Activated CD8-positive, alpha-beta T cell treated with anti-CD3 and anti-CD28 coated beads, Interleukin-2, amount 10 ng/mL, durations not matched to agents 7 days and 5 days (primary cell): ENCODE measurements around the gene CHURC1. TPM values are rescaled to one million over a fixed set of nuclear protein-coding genes. Genes with fewer than 3 reads are reported as not detected.

Experiments used
- ATAC-seq: fragments of 150-1000 bp; cut with Tn5 transposase; one replicate; pipeline ENCODE4 v1.10.0; 2021; ENCODE audit warnings: moderate library complexity
- CTCF ChIA-PET: fragments of 350-600 bp; sonication (Branson Sonifier 250); formaldehyde crosslinking; loops from one replicate; lab custom pipeline; 2021; ENCODE audit warnings: antibody characterized with exemption; lab: Charles Lee
- POLR2A ChIA-PET: fragments of 350-600 bp; sonication (Branson Sonifier 250); formaldehyde crosslinking; loops from one replicate; lab custom pipeline; 2021; ENCODE audit warnings: antibody characterized with exemption; lab: Charles Lee
- DNase-seq: peaks from one replicate; pipeline ENCODE4 v3.0.0-alpha.2; 2020
- H3K27ac Mint-ChIP-seq: one replicate; pipeline ENCODE4 v1.8.0; 2021; ENCODE audit warnings: mild to moderate bottlenecking, mixed read lengths
- H3K27me3 Mint-ChIP-seq: one replicate; pipeline ENCODE4 v1.8.0; 2021; ENCODE audit warnings: low read depth, mixed read lengths
- H3K36me3 Mint-ChIP-seq: one replicate; pipeline ENCODE4 v1.8.0; 2021; ENCODE audit warnings: low read depth, mixed read lengths
- H3K4me1 Mint-ChIP-seq: one replicate; pipeline ENCODE4 v1.8.0; 2021; ENCODE audit warnings: low read depth, mixed read lengths
- H3K4me3 Mint-ChIP-seq: one replicate; pipeline ENCODE4 v1.8.0; 2021; ENCODE audit warnings: mild to moderate bottlenecking, mixed read lengths
- H3K9me3 Mint-ChIP-seq: one replicate; pipeline ENCODE4 v1.8.0; 2022; ENCODE audit warnings: mixed read lengths; ENCODE audit not compliant: insufficient read depth
- total RNA-seq, 2 experiments: library from RNA; stranded (reverse); gene quantifications; one replicate each; pipeline ENCODE4 v1.2.3, GENCODE V29; 2021

CHURC1 gene
- total RNA-seq, 2 experiments from 2014 or later = 62.4 to 72.2 TPM

- Mint-ChIP-seq H3K27me3 (no peaks in the 10 kb centered on the region), H3K36me3 (peaks cover 38% of the 10 kb centered on the region), H3K9me3 (no peaks in the 10 kb centered on the region), H3K4me1 (peaks cover 40% of the 10 kb centered on the region), H3K4me3 (no peak overlapping the region), H3K27ac (no peak overlapping the region)
- POLR2A ChIA-PET = no interaction called here
- CTCF ChIA-PET = interaction anchor here (0.6 kb wide), 1 partner anchor 314 kb away, joined by 3 read pairs; no protein-coding TSS in a partner anchor
- DNase-seq (no peak), ATAC-seq (no peak)
These were observed 25.5 kb downstream of the CHURC1 start for GRCh38 chr14:64939817-64940190.

- CTCF ChIA-PET = no interaction called here
These were observed 26.2 kb downstream of the CHURC1 start for GRCh38 chr14:64940336-64940910.

GRCh38 chr14:64942531-64943111, 28.4 kb downstream of the CHURC1 start, which contains the start of gene GPX2:
GPX2 (minus strand) TSS chr14:64942745; CDS start chr14:64942726, 19 bp downstream.
- CTCF ChIA-PET = interaction anchor here (2.0 kb wide), 1 partner anchor 51 kb away, joined by 6 read pairs; no protein-coding TSS in a partner anchor
- Mint-ChIP-seq H3K9me3 (no peaks in the 10 kb centered on the region), H3K4me3 (no peak within 1 kb of the TSS), H3K27ac (peak within 1 kb of the TSS; percentile 39), H3K4me1 (peaks cover 34% of the 10 kb centered on the region), H3K36me3 (peaks cover 33% of the 10 kb centered on the region), H3K27me3 (no peaks in the 10 kb centered on the region)
- DNase-seq (no peak), ATAC-seq (no peak)
- POLR2A ChIA-PET = no interaction called here

More at GRCh38 chr14:64940336-64940910, 26.2 kb downstream of the CHURC1 start:
- Mint-ChIP-seq H3K4me1 (peaks cover 36% of the 10 kb centered on the region), H3K27ac (no peak overlapping the region), H3K9me3 (no peaks in the 10 kb centered on the region), H3K36me3 (peaks cover 37% of the 10 kb centered on the region), H3K27me3 (no peaks in the 10 kb centered on the region), H3K4me3 (no peak overlapping the region)
- ATAC-seq (no peak), DNase-seq (no peak)
- POLR2A ChIA-PET = no interaction called here

- ATAC-seq (no peak), DNase-seq (no peak)
- no peaks in the 10 kb centered on the region for H3K9me3 Mint-ChIP-seq
- H3K4me1 Mint-ChIP-seq = peaks cover 31% of the 10 kb centered on the region
- no peak overlapping the region for H3K4me3 Mint-ChIP-seq
- ChIA-PET POLR2A (no interaction called here), CTCF (interaction anchor here (0.5 to 2.0 kb wide), 3 partner anchors 10 to 54 kb away, joined by 3 to 6 read pairs (median 4); no protein-coding TSS in a partner anchor)
- H3K27ac Mint-ChIP-seq = peak overlapping the region; percentile 39
- H3K36me3 Mint-ChIP-seq = peaks cover 29% of the 10 kb centered on the region
- no peaks in the 10 kb centered on the region for H3K27me3 Mint-ChIP-seq
These were observed 29.3 kb downstream of the CHURC1 start for GRCh38 chr14:64943556-64943955.

- CTCF ChIA-PET = interaction anchor here (0.5 to 2.0 kb wide), 5 partner anchors 10 to 53 kb away, joined by 3 to 6 read pairs (median 4); no protein-coding TSS in a partner anchor
- no peak for DNase-seq
- H3K27me3 Mint-ChIP-seq = no peaks in the 10 kb centered on the region
- peak overlapping the region; percentile 12 for H3K27ac Mint-ChIP-seq
- H3K4me1 Mint-ChIP-seq = peaks cover 31% of the 10 kb centered on the region
- POLR2A ChIA-PET = interaction anchor here (1.1 kb wide), 1 partner anchor 29 kb away, joined by 4 read pairs; no protein-coding TSS in a partner anchor
- no peaks in the 10 kb centered on the region for H3K9me3 Mint-ChIP-seq
- no peak overlapping the region for H3K4me3 Mint-ChIP-seq
- ATAC-seq = no peak
- H3K36me3 Mint-ChIP-seq = peaks cover 24% of the 10 kb centered on the region
These were observed 29.8 kb downstream of the CHURC1 start for GRCh38 chr14:64944041-64944440.

- no peaks in the 10 kb centered on the region for H3K27me3 Mint-ChIP-seq
- peaks cover 20% of the 10 kb centered on the region for H3K36me3 Mint-ChIP-seq
- DNase-seq (no peak), ATAC-seq (no peak)
- no peaks in the 10 kb centered on the region for H3K9me3 Mint-ChIP-seq
- no peak overlapping the region for H3K27ac Mint-ChIP-seq
- POLR2A ChIA-PET = interaction anchor here (1.1 kb wide), 1 partner anchor 30 kb away, joined by 4 read pairs; no protein-coding TSS in a partner anchor
- no peak overlapping the region for H3K4me3 Mint-ChIP-seq
- H3K4me1 Mint-ChIP-seq = peaks cover 31% of the 10 kb centered on the region
- CTCF ChIA-PET = interaction anchor here (0.7 to 1.3 kb wide), 4 partner anchors 9 to 122 kb away, joined by 3 to 4 read pairs (median 4); no protein-coding TSS in a partner anchor
These were observed 30.6 kb downstream of the CHURC1 start for GRCh38 chr14:64944861-64945260.

GRCh38 chr14:64945431-64946178, 31.4 kb downstream of the CHURC1 start:
- Mint-ChIP-seq H3K27me3 (no peaks in the 10 kb centered on the region), H3K36me3 (peaks cover 16% of the 10 kb centered on the region), H3K9me3 (no peaks in the 10 kb centered on the region), H3K4me3 (no peak overlapping the region), H3K4me1 (peaks cover 31% of the 10 kb centered on the region), H3K27ac (no peak overlapping the region)
- DNase-seq (no peak), ATAC-seq (no peak)
- POLR2A ChIA-PET = interaction anchor here (0.8 to 0.9 kb wide), 2 partner anchors 21 to 31 kb away, joined by 3 to 4 read pairs; no protein-coding TSS in a partner anchor
- CTCF ChIA-PET = interaction anchor here (1.3 kb wide), 1 partner anchor 122 kb away, joined by 3 read pairs; no protein-coding TSS in a partner anchor

- ChIA-PET POLR2A (interaction anchor here (0.8 to 0.9 kb wide), 2 partner anchors 20 to 31 kb away, joined by 3 to 4 read pairs; no protein-coding TSS in a partner anchor), CTCF (no interaction called here)
- peaks cover 31% of the 10 kb centered on the region for H3K4me1 Mint-ChIP-seq
- no peak overlapping the region for H3K4me3 Mint-ChIP-seq
- no peak overlapping the region for H3K27ac Mint-ChIP-seq
- H3K36me3 Mint-ChIP-seq = peaks cover 12% of the 10 kb centered on the region
- no peak for ATAC-seq
- no peaks in the 10 kb centered on the region for H3K27me3 Mint-ChIP-seq
- no peak for DNase-seq
- H3K9me3 Mint-ChIP-seq = no peaks in the 10 kb centered on the region
These were observed 32.2 kb downstream of the CHURC1 start for GRCh38 chr14:64946310-64947045.

GRCh38 chr14:64947710-64948611, 33.7 kb downstream of the CHURC1 start:
- Mint-ChIP-seq H3K4me3 (no peak overlapping the region), H3K27ac (peak overlapping the region; percentile 58), H3K27me3 (no peaks in the 10 kb centered on the region), H3K4me1 (peaks cover 29% of the 10 kb centered on the region), H3K9me3 (no peaks in the 10 kb centered on the region), H3K36me3 (peaks cover 11% of the 10 kb centered on the region)
- ChIA-PET POLR2A (interaction anchor here (1.0 kb wide), 1 partner anchor 12 kb away, joined by 3 read pairs; no protein-coding TSS in a partner anchor), CTCF (interaction anchor here (1.0 to 1.5 kb wide), 2 partner anchors 11 to 33 kb away, joined by 3 read pairs; partner anchors contain the start of gene CHURC1)
- ATAC-seq = no peak
- DNase-seq = no peak

GRCh38 chr14:64948612-64949210, 34.5 kb downstream of the CHURC1 start:
- Mint-ChIP-seq H3K36me3 (peaks cover 11% of the 10 kb centered on the region), H3K4me1 (peaks cover 21% of the 10 kb centered on the region), H3K27ac (no peak overlapping the region), H3K9me3 (no peaks in the 10 kb centered on the region), H3K27me3 (no peaks in the 10 kb centered on the region), H3K4me3 (no peak overlapping the region)
- DNase-seq (no peak), ATAC-seq (no peak)
- ChIA-PET CTCF (interaction anchor here (1.5 kb wide), 1 partner anchor 34 kb away, joined by 3 read pairs; the partner anchor contains the start of gene CHURC1), POLR2A (no interaction called here)
